Epithelial cell of esophagus (primary cell): ENCODE measurements around the gene FCGBP.
A peak's percentile ranks its signal among the peaks of the same experiment; 100 is the strongest.

Experiments
- DNase-seq: peaks from one replicate; pipeline ENCODE4 v3.0.0; 2010; ENCODE audit warnings: low read depth
- H3K4me3 ChIP-seq: 2 replicates; pipeline ENCODE4 v1.5.1; 2011; ENCODE audit warnings: mild to moderate bottlenecking, low read length, control low read depth
- TF ChIP-seq, protein P1 (sequence below): IDR thresholded peaks from 2 replicates; pipeline ENCODE4 v1.5.1; 2011; ENCODE audit warnings: low read depth, mild to moderate bottlenecking, low read length, control low read depth, inconsistent platforms; ENCODE audit not compliant: insufficient read depth; ENCODE audit errors: missing control alignments

FCGBP gene

DNA sequence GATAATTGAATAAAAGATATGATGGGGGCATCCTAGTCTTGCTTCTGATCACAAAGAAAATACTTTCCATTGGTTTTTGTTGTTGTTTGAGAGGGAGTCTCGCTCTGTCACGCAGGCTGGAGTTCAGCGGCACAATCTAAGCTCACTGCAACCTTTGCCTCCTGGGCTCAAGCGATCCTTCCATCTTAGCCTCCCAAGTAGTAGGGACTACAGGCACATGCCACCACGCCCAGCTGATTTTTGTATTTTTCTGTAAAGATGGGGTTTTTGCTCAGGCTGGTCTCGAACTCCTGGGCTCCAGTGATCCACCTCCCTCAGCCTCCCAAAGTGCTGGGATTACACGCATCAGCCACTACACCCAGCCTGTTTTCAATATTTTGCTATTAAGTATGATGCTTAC, 19.5 kb upstream of the FCGBP start:
- DNase-seq: no peak
- TF ChIP-seq, protein P1, sequence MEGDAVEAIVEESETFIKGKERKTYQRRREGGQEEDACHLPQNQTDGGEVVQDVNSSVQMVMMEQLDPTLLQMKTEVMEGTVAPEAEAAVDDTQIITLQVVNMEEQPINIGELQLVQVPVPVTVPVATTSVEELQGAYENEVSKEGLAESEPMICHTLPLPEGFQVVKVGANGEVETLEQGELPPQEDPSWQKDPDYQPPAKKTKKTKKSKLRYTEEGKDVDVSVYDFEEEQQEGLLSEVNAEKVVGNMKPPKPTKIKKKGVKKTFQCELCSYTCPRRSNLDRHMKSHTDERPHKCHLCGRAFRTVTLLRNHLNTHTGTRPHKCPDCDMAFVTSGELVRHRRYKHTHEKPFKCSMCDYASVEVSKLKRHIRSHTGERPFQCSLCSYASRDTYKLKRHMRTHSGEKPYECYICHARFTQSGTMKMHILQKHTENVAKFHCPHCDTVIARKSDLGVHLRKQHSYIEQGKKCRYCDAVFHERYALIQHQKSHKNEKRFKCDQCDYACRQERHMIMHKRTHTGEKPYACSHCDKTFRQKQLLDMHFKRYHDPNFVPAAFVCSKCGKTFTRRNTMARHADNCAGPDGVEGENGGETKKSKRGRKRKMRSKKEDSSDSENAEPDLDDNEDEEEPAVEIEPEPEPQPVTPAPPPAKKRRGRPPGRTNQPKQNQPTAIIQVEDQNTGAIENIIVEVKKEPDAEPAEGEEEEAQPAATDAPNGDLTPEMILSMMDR: no peak
- no peak overlapping the region for H3K4me3 ChIP-seq

DNA sequence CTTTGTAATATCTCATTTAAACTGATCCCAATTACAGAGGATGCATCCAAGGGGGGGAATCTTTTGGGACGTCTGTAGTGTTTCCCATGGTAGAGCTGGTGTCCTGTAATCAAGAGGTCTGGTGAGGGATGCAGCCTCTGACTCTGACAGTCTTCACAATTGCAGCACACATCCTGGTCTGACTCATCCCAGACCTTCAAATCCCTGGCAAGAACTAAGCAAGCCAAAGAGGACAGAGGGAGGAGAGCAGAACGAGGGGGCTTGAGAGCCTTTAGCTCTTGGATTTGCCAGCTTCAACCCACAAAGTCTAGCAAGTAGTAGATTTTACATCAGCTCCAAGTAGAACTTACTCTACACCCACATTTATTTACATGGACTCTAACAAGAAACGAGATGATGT, 17.3 kb upstream of the FCGBP start:
- no peak overlapping the region for H3K4me3 ChIP-seq
- DNase-seq: peak; percentile 79
- TF ChIP-seq, protein P1: no peak

DNA sequence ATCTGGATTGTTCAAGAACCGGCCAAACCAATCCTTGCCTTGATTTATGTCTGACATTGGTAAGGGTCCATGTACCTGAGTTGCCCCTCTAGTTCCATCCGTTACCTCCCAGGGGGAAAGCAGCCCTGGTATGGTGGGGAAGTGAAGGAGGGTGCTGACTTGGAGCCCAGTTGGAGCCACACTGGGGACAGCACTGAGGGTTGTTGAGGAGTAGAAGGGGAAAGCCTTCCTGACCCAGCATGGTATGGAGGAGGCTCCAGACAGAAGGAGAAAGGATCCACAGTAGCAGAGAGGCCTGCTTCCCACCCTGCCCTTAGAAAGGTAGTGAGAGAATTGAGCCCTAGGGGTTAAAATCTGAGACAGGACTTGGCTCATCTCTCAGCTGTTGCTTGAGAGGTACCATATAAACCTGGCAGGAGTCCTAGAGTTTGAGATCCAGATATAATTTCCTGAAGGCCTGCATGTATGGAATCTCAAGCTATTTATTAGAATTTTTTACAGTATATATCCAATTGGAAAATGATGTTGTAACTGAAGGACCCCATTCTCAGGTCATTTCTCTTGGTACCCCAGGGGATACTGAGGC, 16.7 kb upstream of the FCGBP start:
- no peak for DNase-seq
- TF ChIP-seq, protein P1: no peak

DNA sequence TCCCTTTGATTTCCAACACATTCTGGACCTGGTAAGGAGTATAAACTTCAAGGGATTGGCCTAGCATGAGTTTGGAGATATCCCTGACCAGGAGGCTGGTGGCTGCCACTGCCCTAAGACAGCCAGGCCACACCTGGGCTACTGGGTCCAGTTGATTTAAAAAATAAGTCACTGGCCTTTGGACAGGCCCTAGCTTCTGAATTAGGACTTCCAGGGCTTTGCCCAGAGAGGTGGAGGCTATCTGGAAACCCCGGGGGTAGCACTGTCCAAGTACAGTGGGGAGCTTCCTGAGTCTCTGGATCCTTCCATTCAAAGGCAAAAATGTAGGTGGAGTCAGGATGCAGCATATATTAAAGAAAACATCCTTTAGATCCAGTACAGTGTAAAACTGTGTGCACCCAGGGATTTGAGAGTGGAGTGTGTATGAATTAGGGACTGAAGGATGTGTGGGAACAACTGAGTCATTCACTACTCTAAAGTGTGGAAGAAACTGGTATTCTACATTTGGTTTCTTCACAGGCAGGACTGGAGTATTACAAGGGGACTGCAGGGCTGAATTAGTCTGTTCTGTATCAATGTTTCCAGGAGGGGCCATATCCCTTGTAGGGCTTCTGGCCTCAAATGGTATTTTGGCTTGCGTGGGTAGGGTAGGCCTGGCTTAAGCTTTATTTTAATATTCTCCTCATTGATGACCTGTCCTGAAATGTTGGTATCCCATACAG, 14.8 kb upstream of the FCGBP start:
- H3K4me3 ChIP-seq: no peak overlapping the region
- TF ChIP-seq, protein P1: no peak
- DNase-seq: no peak

More for the DNA sequence above, 16.7 kb upstream of the FCGBP start:
- H3K4me3 ChIP-seq: no peak overlapping the region

DNA sequence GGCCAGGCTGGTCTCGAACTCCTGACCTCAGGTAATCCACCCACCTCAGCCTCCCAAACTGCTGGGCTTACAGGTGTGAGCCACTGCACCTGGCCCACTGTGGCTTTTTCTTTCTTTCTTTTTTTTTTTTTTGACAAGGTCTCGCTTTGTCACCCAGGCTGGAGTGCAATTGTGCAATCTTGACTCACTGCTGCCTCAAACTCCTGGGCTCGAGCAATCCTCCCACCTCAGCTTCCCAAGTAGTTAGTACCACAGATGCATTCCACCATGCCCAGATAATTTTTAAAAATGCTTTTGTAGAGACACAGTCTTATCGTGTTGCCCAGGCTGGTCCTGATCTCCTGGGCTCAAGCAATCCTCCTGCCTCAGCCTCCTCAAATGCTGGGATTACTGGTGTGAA, 12.1 kb upstream of the FCGBP start:
- TF ChIP-seq, protein P1: no peak
- peak; percentile 76 for DNase-seq
- no peak overlapping the region for H3K4me3 ChIP-seq

DNA sequence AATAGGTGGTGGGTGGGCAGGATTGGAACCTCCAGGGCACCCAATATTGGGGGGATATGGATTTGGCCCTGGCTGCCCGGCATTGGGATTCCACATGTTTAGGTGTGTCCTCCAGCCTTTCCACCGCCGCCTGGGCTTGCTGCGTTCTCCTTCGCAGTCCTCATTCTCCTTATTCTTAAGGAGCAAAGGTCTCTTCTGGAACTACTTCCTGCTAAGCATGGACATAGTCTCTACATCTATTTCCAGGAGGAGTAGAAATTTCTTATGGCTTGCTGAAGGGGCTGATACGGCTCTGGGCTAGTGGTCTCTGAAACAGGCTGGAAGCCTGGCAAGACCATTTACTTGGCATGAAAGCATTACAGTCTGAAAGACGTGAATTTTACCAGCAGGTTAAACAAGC, 9.2 kb upstream of the FCGBP start:
- no peak overlapping the region for H3K4me3 ChIP-seq
- TF ChIP-seq, protein P1: no peak
- DNase-seq: no peak

DNA sequence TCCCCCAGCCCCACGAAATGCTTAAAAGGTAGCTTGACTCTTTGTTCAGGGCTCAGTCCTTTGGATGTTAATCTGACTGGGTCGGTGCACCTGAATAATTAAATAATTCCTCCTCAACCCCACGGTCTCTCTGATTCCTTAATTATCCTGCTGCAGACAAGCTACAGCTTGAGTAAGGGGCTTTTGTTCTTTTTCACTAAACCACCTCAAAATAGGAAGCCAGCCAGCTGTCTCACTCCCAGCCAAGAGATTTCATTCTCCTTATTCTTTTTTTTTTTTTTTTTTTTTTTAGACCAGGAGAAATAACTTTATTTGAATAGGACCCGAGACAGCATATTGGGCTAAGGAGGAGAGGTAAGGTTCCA, 7.9 kb upstream of the FCGBP start:
- TF ChIP-seq, protein P1: no peak
- H3K4me3 ChIP-seq: no peak overlapping the region
- DNase-seq: no peak
